A549 (cell line): ENCODE results near the gene SGIP1. TPM values are rescaled to one million over a fixed set of nuclear protein-coding genes. Genes with fewer than 3 reads are reported as not detected.

ENCODE experiments used
- ATAC-seq, 2 experiments: fragments of 200-7000 bp in 1 of 2; fragments of >200 bp in 1 of 2; cut with Nextera tagmentation in 1 of 2; cut with Tn5 transposase in 1 of 2; 3 replicates each; pipeline versions ENCODE4 v1.8.0 to v1.9.1; 2018 to 2020; ENCODE audit warnings: mild to moderate bottlenecking in 1 of 2, moderate library complexity in 1 of 2
- CTCF ChIA-PET: fragments of 300-600 bp; sonication (Branson Sonifier 250); formaldehyde crosslinking; extraction: SDS; loops from one replicate; lab custom pipeline; 2021; ENCODE audit warnings: antibody characterized with exemption, inconsistent platforms; lab: Yijun Ruan, JAX
- POLR2A ChIA-PET: fragments of 350-600 bp; formaldehyde crosslinking; extraction: SDS; loops from one replicate; lab custom pipeline; 2021; ENCODE audit warnings: antibody characterized with exemption, inconsistent platforms; lab: Yijun Ruan, JAX
- DNase-seq, 2 experiments: peaks; one replicate each; pipeline versions ENCODE4 v3.0.0 to v3.0.0-alpha.2; 2011 to 2016; ENCODE audit warnings: low read depth in 1 of 2, low spot score in 1 of 2
- FAIRE-seq: peaks from 2 replicates; lab custom pipeline; 2011; peaks lifted over from hg19 to GRCh38; lab: Jason Lieb, UNC
- H3K27ac ChIP-seq, 2 experiments: fragments of >200 bp; sonication (Bioruptor Twin); formaldehyde crosslinking; 3 replicates each; pipeline ENCODE4 v1.5.1; 2016 to 2017
- H3K4me1 ChIP-seq: fragments of >200 bp; sonication (Bioruptor Twin); formaldehyde crosslinking; 3 replicates; pipeline ENCODE4 v1.6.1; 2016
- H3K4me2 ChIP-seq: fragments of >200 bp; sonication (Bioruptor Twin); formaldehyde crosslinking; 3 replicates; pipeline ENCODE4 v1.6.1; 2016
- H3K4me3 ChIP-seq: fragments of >200 bp; sonication (Bioruptor Twin); formaldehyde crosslinking; 3 replicates; pipeline ENCODE4 v1.5.1; 2016
- H3K9me3 ChIP-seq: fragments of >200 bp; sonication (Bioruptor Twin); formaldehyde crosslinking; 3 replicates; pipeline ENCODE4 v1.6.1; 2016
- BHLHE40 ChIP-seq: IDR thresholded peaks from 2 replicates; pipeline ENCODE4 v1.6.1; 2012; ENCODE audit warnings: low read depth, low read length, inconsistent platforms
- CBX2 ChIP-seq: fragments of 200-600 bp; sonication (generic); IDR thresholded peaks from 2 replicates; pipeline ENCODE4 v1.6.1; 2016; ENCODE audit warnings: low read depth, mild to moderate bottlenecking, borderline replicate concordance
- CHD4 ChIP-seq: fragments of 200-600 bp; sonication (generic); IDR thresholded peaks from 2 replicates; pipeline ENCODE4 v1.6.1; 2016; ENCODE audit warnings: antibody characterized with exemption, mild to moderate bottlenecking, borderline replicate concordance
- EHF ChIP-seq: fragments of 250-450 bp; sonication (Bioruptor Pico); IDR thresholded peaks from 2 replicates; pipeline ENCODE4 v1.5.0; 2020; ENCODE audit warnings: mild to moderate bottlenecking
- ESRRA ChIP-seq: fragments of 150-350 bp; IDR thresholded peaks from 2 replicates; pipeline ENCODE4 v1.6.1; 2014; ENCODE audit warnings: mild to moderate bottlenecking, low read length, borderline replicate concordance
- FOSB ChIP-seq: fragments of 250-450 bp; sonication (Bioruptor Pico); IDR thresholded peaks from 2 replicates; pipeline ENCODE4 v1.5.0; 2020; ENCODE audit warnings: mild to moderate bottlenecking, moderate library complexity
- FOSL2 ChIP-seq, 2 experiments: fragments of 450-650 bp in 1 of 2; fragments of >200 bp in 1 of 2; sonication (Bioruptor Twin) in 1 of 2; formaldehyde crosslinking; IDR thresholded peaks; 2 replicates each; pipeline versions ENCODE4 v1.5.0 to v1.6.1; 2016 to 2020; ENCODE audit warnings: mild to moderate bottlenecking in 1 of 2, moderate library complexity in 1 of 2
- HDAC2 ChIP-seq: fragments of 200-600 bp; sonication (generic); IDR thresholded peaks from 2 replicates; pipeline ENCODE4 v1.6.1; 2016
- HEYL ChIP-seq: fragments of 250-450 bp; sonication (Bioruptor Pico); IDR thresholded peaks from 2 replicates; pipeline ENCODE4 v1.8.0; 2021; ENCODE audit warnings: mild to moderate bottlenecking, moderate library complexity
- HOXB13 ChIP-seq: fragments of 250-450 bp; sonication (Bioruptor Pico); IDR thresholded peaks from 2 replicates; pipeline ENCODE4 v1.5.0; 2020; ENCODE audit warnings: low read depth, mild to moderate bottlenecking, moderate library complexity
- JUN ChIP-seq, 2 experiments: fragments of >200 bp; sonication (Bioruptor Twin); formaldehyde crosslinking; IDR thresholded peaks; 2 replicates in 1 of 2; 3 replicates in 1 of 2; pipeline ENCODE4 v1.6.1; 2016 to 2017
- KDM5A ChIP-seq: fragments of 200-600 bp; sonication (generic); IDR thresholded peaks from 2 replicates; pipeline ENCODE4 v1.6.1; 2016; ENCODE audit warnings: antibody characterized with exemption, mild to moderate bottlenecking
- MAFK ChIP-seq: fragments of 450-650 bp; IDR thresholded peaks from 2 replicates; pipeline ENCODE4 v1.6.1; 2014; ENCODE audit not compliant: partially characterized antibody
- MAZ ChIP-seq: fragments of 150-350 bp; IDR thresholded peaks from 2 replicates; pipeline ENCODE4 v1.6.1; 2014; ENCODE audit warnings: antibody characterized with exemption, low read depth, low read length, borderline replicate concordance
- RARB ChIP-seq: fragments of 250-450 bp; sonication (Bioruptor Pico); IDR thresholded peaks from 2 replicates; pipeline ENCODE4 v1.8.0; 2021; ENCODE audit warnings: mild to moderate bottlenecking, moderate library complexity
- RNF2 ChIP-seq: fragments of 200-600 bp; sonication (generic); IDR thresholded peaks from 2 replicates; pipeline ENCODE4 v1.6.1; 2016; ENCODE audit warnings: low read depth, mild to moderate bottlenecking, antibody characterized with exemption, moderate library complexity, borderline replicate concordance
- TFCP2L1 ChIP-seq: fragments of 250-450 bp; sonication (Bioruptor Pico); IDR thresholded peaks from 2 replicates; pipeline ENCODE4 v1.5.0; 2021; ENCODE audit warnings: mild to moderate bottlenecking
- ZFP36 ChIP-seq: fragments of 450-650 bp; IDR thresholded peaks from 2 replicates; pipeline ENCODE4 v1.6.1; 2014; ENCODE audit warnings: borderline replicate concordance; ENCODE audit not compliant: partially characterized antibody
- ZSCAN20 ChIP-seq: fragments of 250-450 bp; sonication (Bioruptor Pico); IDR thresholded peaks from 2 replicates; pipeline ENCODE4 v1.8.0; 2022; ENCODE audit warnings: mild to moderate bottlenecking, moderate library complexity
- WGBS: methylation state at CpG from one replicate; pipeline ENCODE4 v1.1.6; 2017; ENCODE audit errors: missing lambda C conversion rate; 5-methylcytosine and 5-hydroxymethylcytosine counted together
- polyA plus RNA-seq, 4 experiments: library from polyadenylated mRNA; depleted of rRNA in 3 of 4; stranded (reverse); fragments of >200 nt; fragmentation: RNase III in 1 of 4; extraction: RNeasy Plus Mini Kit Qiagen cat#74134 plus additional on column Dnase treatment in 1 of 4; gene quantifications; 2 replicates in 3 of 4; 3 replicates in 1 of 4; pipeline ENCODE4 v1.2.3, GENCODE V29; 2011 to 2017
- TF ChIP-seq, protein P1 (sequence below): fragments of >200 bp; sonication (Bioruptor Twin); formaldehyde crosslinking; IDR thresholded peaks from 2 replicates; pipeline ENCODE4 v1.6.1; 2016
- TF ChIP-seq, protein P2 (sequence below): fragments of 250-450 bp; sonication (Bioruptor Pico); IDR thresholded peaks from 2 replicates; pipeline ENCODE4 v1.5.0; 2021; ENCODE audit warnings: mild to moderate bottlenecking, moderate library complexity, borderline replicate concordance
- TF ChIP-seq, protein P3 (sequence below): fragments of >200 bp; sonication (Bioruptor Twin); formaldehyde crosslinking; IDR thresholded peaks from 3 replicates; pipeline ENCODE4 v1.6.1; 2016
- TF ChIP-seq, protein P4 (sequence below): fragments of 200-600 bp; sonication (generic); IDR thresholded peaks from 2 replicates; pipeline ENCODE4 v1.6.1; 2016; ENCODE audit warnings: antibody characterized with exemption, mild to moderate bottlenecking, moderate library complexity
- TF ChIP-seq, protein P5 (sequence below): IDR thresholded peaks from 2 replicates; pipeline ENCODE4 v1.6.1; 2012; ENCODE audit warnings: low read depth, borderline replicate concordance
- TF ChIP-seq, protein P6 (sequence below): fragments of 250-450 bp; sonication (Bioruptor Pico); IDR thresholded peaks from 2 replicates; pipeline ENCODE4 v1.5.0; 2020; ENCODE audit warnings: low read depth, mild to moderate bottlenecking, moderate library complexity

The SGIP1 gene
- polyA plus RNA-seq, 2 of the 4 experiments (the other 2 are of a cell fraction), result not detected

DNA sequence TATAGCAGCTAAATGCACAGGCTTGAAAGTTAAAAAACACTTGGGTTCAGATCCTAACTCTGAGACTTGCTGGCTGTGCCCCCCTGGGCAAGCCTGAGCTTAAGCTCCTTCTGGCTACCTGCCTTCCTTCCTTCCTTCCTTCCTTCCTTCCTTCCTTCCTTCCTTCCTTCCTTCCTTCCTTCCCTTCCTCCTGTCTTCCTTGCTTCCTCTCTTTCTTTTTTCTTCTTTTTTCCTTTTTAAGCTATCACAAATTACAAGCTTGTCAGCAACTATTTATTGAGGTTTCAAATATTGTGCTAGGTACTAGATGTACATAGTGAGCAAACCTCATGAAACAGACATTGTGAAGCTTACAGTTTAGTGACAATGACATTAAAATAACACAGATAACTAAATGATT lies 15.1 kb downstream of the SGIP1 start:
- Histone ChIP-seq H3K4me3 (no peak overlapping the region), H3K9me3 (no peaks in the 10 kb centered on the region), H3K4me1 (no peaks in the 10 kb centered on the region), H3K27ac (no peak overlapping the region), H3K4me2 (no peak overlapping the region)
- ATAC-seq, result no peak
- TF ChIP-seq ESRRA (no peak), HDAC2 (no peak), MAZ (no peak), EHF (CRISPR knock-in tag) (no peak), RARB (no peak), MAFK (no peak), KDM5A (no peak), HOXB13 (CRISPR knock-in tag) (no peak), TFCP2L1 (no peak), CBX2 (no peak), JUN (IDR thresholded peaks at IDR 0.05) (no peak)
- TF ChIP-seq, protein P1, sequence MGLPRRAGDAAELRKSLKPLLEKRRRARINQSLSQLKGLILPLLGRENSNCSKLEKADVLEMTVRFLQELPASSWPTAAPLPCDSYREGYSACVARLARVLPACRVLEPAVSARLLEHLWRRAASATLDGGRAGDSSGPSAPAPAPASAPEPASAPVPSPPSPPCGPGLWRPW, result no peak
- TF ChIP-seq, protein P2, sequence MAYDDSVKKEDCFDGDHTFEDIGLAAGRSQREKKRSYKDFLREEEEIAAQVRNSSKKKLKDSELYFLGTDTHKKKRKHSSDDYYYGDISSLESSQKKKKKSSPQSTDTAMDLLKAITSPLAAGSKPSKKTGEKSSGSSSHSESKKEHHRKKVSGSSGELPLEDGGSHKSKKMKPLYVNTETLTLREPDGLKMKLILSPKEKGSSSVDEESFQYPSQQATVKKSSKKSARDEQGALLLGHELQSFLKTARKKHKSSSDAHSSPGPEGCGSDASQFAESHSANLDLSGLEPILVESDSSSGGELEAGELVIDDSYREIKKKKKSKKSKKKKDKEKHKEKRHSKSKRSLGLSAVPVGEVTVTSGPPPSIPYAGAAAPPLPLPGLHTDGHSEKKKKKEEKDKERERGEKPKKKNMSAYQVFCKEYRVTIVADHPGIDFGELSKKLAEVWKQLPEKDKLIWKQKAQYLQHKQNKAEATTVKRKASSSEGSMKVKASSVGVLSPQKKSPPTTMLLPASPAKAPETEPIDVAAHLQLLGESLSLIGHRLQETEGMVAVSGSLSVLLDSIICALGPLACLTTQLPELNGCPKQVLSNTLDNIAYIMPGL (CRISPR knock-in tag), result no peak
- TF ChIP-seq, protein P3, sequence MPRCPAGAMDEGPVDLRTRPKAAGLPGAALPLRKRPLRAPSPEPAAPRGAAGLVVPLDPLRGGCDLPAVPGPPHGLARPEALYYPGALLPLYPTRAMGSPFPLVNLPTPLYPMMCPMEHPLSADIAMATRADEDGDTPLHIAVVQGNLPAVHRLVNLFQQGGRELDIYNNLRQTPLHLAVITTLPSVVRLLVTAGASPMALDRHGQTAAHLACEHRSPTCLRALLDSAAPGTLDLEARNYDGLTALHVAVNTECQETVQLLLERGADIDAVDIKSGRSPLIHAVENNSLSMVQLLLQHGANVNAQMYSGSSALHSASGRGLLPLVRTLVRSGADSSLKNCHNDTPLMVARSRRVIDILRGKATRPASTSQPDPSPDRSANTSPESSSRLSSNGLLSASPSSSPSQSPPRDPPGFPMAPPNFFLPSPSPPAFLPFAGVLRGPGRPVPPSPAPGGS, result no peak
- FAIRE-seq, result no peak
- DNase-seq, result no peak
- ChIA-PET CTCF (no interaction called here), POLR2A (no interaction called here)

DNA sequence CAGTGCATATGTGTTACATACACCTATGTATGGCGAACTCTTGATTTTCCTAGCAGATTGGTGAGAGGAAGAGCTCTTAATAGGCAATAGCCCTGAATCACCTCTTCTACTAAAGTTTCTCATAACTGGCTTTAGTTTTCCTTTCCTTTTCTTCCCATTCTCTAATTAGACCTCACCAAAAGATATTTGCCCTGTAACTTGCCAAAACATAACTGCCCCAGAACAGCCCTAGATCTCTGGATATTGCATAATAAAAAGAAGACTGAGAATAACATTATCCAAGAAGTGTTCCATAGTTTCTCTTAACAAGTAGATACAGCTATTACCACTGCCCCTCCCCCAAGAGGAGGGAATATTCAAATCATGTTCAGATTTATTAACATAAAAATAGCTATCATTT lies 16.3 kb downstream of the SGIP1 start:
- Histone ChIP-seq H3K27ac (no peak overlapping the region), H3K4me3 (no peak overlapping the region), H3K4me2 (no peak overlapping the region), H3K9me3 (no peaks in the 10 kb centered on the region), H3K4me1 (no peaks in the 10 kb centered on the region)
- WGBS, result 68% methylated on average over 1 of the region's 1 CpG
- no peak for FAIRE-seq
- ChIA-PET CTCF (no interaction called here), POLR2A (no interaction called here)
- TF ChIP-seq FOSB, result no peak
- ATAC-seq, result no peak
- no peak for DNase-seq

DNA sequence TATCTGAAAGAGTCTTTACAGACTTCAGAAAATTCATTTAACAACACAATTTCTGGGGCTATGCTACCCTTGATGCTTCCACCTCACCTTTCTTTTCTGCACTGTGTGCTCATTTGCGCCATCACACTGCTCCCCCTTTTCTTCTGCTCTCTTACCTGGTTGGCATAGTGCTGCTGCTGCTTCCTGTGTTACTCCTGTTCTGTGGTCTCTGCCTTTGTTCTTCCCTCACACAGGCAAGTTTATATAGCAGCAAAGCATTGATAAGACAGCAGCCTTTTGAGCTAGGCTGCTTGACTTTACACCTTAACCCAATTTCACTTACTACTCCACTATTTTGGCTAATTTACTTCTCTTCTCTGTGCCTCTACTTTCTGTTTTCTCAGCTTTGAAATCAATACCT lies 18.3 kb downstream of the SGIP1 start:
- ATAC-seq, result no peak
- no peak for FAIRE-seq
- H3K4me1 ChIP-seq, result no peaks in the 10 kb centered on the region
- TF ChIP-seq, protein P4, sequence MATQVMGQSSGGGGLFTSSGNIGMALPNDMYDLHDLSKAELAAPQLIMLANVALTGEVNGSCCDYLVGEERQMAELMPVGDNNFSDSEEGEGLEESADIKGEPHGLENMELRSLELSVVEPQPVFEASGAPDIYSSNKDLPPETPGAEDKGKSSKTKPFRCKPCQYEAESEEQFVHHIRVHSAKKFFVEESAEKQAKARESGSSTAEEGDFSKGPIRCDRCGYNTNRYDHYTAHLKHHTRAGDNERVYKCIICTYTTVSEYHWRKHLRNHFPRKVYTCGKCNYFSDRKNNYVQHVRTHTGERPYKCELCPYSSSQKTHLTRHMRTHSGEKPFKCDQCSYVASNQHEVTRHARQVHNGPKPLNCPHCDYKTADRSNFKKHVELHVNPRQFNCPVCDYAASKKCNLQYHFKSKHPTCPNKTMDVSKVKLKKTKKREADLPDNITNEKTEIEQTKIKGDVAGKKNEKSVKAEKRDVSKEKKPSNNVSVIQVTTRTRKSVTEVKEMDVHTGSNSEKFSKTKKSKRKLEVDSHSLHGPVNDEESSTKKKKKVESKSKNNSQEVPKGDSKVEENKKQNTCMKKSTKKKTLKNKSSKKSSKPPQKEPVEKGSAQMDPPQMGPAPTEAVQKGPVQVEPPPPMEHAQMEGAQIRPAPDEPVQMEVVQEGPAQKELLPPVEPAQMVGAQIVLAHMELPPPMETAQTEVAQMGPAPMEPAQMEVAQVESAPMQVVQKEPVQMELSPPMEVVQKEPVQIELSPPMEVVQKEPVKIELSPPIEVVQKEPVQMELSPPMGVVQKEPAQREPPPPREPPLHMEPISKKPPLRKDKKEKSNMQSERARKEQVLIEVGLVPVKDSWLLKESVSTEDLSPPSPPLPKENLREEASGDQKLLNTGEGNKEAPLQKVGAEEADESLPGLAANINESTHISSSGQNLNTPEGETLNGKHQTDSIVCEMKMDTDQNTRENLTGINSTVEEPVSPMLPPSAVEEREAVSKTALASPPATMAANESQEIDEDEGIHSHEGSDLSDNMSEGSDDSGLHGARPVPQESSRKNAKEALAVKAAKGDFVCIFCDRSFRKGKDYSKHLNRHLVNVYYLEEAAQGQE, result no peak
- TF ChIP-seq BHLHE40, result no peak
- TF ChIP-seq, protein P3, result no peak
- TF ChIP-seq, protein P5, sequence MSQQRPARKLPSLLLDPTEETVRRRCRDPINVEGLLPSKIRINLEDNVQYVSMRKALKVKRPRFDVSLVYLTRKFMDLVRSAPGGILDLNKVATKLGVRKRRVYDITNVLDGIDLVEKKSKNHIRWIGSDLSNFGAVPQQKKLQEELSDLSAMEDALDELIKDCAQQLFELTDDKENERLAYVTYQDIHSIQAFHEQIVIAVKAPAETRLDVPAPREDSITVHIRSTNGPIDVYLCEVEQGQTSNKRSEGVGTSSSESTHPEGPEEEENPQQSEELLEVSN, result no peak
- no peak for TF ChIP-seq HEYL (CRISPR knock-in tag)
- TF ChIP-seq ZFP36, result no peak
- TF ChIP-seq FOSB, result no peak
- no peak for TF ChIP-seq RNF2
- TF ChIP-seq HDAC2, result no peak
- no peak for TF ChIP-seq ZSCAN20
- TF ChIP-seq CHD4, result no peak
- TF ChIP-seq MAFK, result no peak
- no peak for TF ChIP-seq FOSL2 (IDR thresholded peaks at IDR 0.05)
- no peak for TF ChIP-seq FOSL2 (CRISPR knock-in tag; IDR thresholded peaks at IDR 0.05)
- TF ChIP-seq EHF (CRISPR knock-in tag), result no peak
- TF ChIP-seq, protein P6, sequence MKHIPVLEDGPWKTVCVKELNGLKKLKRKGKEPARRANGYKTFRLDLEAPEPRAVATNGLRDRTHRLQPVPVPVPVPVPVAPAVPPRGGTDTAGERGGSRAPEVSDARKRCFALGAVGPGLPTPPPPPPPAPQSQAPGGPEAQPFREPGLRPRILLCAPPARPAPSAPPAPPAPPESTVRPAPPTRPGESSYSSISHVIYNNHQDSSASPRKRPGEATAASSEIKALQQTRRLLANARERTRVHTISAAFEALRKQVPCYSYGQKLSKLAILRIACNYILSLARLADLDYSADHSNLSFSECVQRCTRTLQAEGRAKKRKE (CRISPR knock-in tag), result no peak

More for the DNA sequence above, 18.3 kb downstream of the SGIP1 start:
- H3K27ac ChIP-seq, result no peak overlapping the region
- H3K4me3 ChIP-seq, result no peak overlapping the region
- H3K4me2 ChIP-seq, result no peak overlapping the region
- 93% methylated on average over 1 of the region's 1 CpG for WGBS
- ChIA-PET POLR2A (no interaction called here), CTCF (no interaction called here)
- DNase-seq, result no peak
- no peaks in the 10 kb centered on the region for H3K9me3 ChIP-seq
